BLaER1 (cell line): ENCODE data around the gene KCNH1.

Experiments
- H3K27ac ChIP-seq: shearing (Covaris generic); formaldehyde crosslinking; 2 replicates; pipeline ENCODE4 v1.8.1; 2022
- H3K27me3 ChIP-seq: shearing (Covaris generic); formaldehyde crosslinking; 2 replicates; pipeline ENCODE4 v1.8.1; 2022
- H3K36me3 ChIP-seq: shearing (Covaris generic); formaldehyde crosslinking; 2 replicates; pipeline ENCODE4 v1.8.1; 2022
- H3K4me1 ChIP-seq: shearing (Covaris generic); formaldehyde crosslinking; 2 replicates; pipeline ENCODE4 v1.8.1; 2022
- H3K4me2 ChIP-seq: shearing (Covaris generic); formaldehyde crosslinking; 2 replicates; pipeline ENCODE4 v1.8.1; 2022
- H3K4me3 ChIP-seq: shearing (Covaris generic); formaldehyde crosslinking; 2 replicates; pipeline ENCODE4 v1.8.1; 2022
- H3K9ac ChIP-seq: shearing (Covaris generic); formaldehyde crosslinking; 2 replicates; pipeline ENCODE4 v1.8.1; 2022
- H3K9me3 ChIP-seq: shearing (Covaris generic); formaldehyde crosslinking; 2 replicates; pipeline ENCODE4 v1.8.1; 2022
- H4K20me1 ChIP-seq: shearing (Covaris generic); formaldehyde crosslinking; 2 replicates; pipeline ENCODE4 v1.8.1; 2022
- Cebpa-rat ChIP-seq: shearing (Covaris generic); IDR thresholded peaks from 2 replicates; pipeline ENCODE4 v1.8.1; 2022

KCNH1 gene

DNA sequence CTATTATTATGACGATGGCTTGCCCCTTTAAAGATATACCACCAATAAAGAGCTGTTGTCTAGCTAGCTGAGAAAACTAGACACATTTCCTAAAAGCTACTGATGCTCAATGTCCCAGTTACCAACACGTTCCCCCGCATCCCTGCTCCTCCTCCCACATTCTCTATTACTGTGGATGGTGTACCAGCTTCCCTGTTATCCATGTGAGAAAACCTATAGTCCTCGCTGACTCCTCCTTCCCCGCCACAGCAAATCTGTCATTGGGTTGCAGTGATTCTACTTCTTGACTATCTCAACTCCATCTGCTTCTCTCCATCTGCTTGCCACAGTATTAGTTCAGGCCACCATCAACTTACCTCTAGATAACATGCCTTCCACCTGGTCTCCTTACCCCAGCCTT lies 337.5 kb downstream of the KCNH1 start:
- Histone ChIP-seq H3K27ac (no peak overlapping the region), H3K4me2 (no peak overlapping the region), H4K20me1 (no peaks in the 10 kb centered on the region), H3K4me3 (no peak overlapping the region), H3K36me3 (no peaks in the 10 kb centered on the region), H3K27me3 (no peaks in the 10 kb centered on the region), H3K4me1 (no peaks in the 10 kb centered on the region), H3K9me3 (no peaks in the 10 kb centered on the region), H3K9ac (no peak overlapping the region)
- TF ChIP-seq Cebpa-rat: no peak

DNA sequence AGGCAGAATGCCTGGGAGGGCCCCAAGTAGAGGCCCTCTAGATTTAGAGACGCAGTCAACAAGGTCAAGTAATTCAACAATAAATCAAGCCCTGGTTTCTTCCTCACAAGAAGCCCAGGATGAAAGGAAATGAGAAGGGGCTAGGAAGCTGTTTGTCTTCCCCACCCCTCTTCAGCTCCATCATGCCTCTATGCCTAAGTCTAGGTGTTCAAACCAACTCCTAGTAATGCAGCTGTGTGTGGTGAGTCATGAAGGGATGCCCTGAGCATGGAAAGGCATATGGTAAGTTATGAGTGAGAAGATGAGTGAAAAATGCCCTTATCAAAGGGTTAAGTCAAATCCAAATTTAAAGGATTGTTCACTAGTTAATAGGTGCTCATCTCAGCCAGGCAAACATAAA lies 339.5 kb downstream of the KCNH1 start:
- no peak overlapping the region for H3K4me3 ChIP-seq
- no peaks in the 10 kb centered on the region for H4K20me1 ChIP-seq
- H3K36me3 ChIP-seq: no peaks in the 10 kb centered on the region
- H3K27ac ChIP-seq: no peak overlapping the region
- no peak overlapping the region for H3K4me2 ChIP-seq
- no peaks in the 10 kb centered on the region for H3K27me3 ChIP-seq
- H3K9ac ChIP-seq: no peak overlapping the region
- no peaks in the 10 kb centered on the region for H3K4me1 ChIP-seq
- no peaks in the 10 kb centered on the region for H3K9me3 ChIP-seq
- TF ChIP-seq Cebpa-rat: no peak

DNA sequence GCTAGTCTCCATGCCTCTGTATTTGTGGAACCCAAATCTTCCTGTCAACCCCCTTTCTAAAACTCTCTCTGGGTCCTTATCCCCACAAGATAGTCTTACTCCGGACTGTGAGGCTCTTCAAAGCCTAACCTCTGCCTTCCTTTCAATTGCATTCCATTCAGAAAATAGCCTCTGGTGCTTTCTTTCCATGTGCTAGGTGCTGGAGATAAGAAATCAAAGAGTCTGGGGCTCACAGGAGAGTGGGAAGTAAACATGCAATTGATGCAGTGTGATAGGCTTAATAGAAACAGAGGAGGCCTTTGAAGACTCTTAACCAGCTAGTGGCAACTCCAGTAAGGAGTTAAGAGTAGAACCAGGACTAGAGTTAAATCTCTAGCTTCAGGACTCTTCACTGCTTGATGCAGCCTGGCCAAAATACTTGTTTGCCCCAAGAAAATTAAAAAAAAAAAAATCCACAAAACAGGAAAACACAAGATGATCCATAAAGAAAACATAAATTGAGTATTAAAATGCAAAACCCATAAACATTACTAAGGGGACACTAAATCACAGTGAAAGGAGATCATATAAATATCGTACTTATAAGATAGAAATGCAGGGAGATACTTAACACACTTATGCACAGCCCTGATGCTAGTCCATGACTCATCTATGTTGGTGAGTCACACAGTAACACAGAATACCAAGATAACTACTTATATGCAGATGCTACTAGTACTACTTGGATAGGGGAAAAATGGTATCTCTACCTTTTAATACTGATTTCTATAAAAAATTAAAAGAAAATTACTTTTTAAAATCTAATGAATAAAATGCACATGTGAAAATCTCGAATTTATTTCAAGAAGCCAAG lies 341.5 kb downstream of the KCNH1 start:
- no peaks in the 10 kb centered on the region for H3K36me3 ChIP-seq
- H3K4me2 ChIP-seq: no peak overlapping the region
- no peaks in the 10 kb centered on the region for H3K9me3 ChIP-seq
- H3K27ac ChIP-seq: no peak overlapping the region
- H4K20me1 ChIP-seq: no peaks in the 10 kb centered on the region
- H3K9ac ChIP-seq: no peak overlapping the region
- H3K4me3 ChIP-seq: no peak overlapping the region
- no peaks in the 10 kb centered on the region for H3K4me1 ChIP-seq
- TF ChIP-seq Cebpa-rat: no peak
- no peaks in the 10 kb centered on the region for H3K27me3 ChIP-seq

DNA sequence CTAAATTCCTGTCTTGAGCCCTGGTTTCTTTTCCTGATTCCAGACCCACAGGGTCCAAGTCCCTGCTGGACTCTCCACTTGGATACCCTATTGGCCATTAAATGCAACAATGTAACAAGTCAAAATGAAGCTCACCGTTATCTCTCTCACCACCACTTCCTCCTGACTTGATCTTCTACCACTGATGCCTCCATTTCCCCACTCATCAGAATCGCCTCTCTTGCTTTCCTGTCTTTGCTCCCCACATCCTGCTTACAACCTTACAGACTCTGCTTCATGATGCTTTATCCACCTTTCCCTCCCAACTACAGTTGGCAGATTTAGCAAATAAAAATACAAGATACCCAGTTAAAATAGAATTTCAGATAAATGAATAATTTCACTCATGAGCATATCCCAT lies 343.8 kb downstream of the KCNH1 start:
- no peaks in the 10 kb centered on the region for H3K9me3 ChIP-seq
- H4K20me1 ChIP-seq: no peaks in the 10 kb centered on the region
- H3K4me1 ChIP-seq: no peaks in the 10 kb centered on the region
- no peaks in the 10 kb centered on the region for H3K27me3 ChIP-seq
- no peak for TF ChIP-seq Cebpa-rat
- no peak overlapping the region for H3K27ac ChIP-seq
- no peak overlapping the region for H3K4me2 ChIP-seq
- H3K9ac ChIP-seq: no peak overlapping the region
- H3K36me3 ChIP-seq: no peaks in the 10 kb centered on the region
- H3K4me3 ChIP-seq: no peak overlapping the region

DNA sequence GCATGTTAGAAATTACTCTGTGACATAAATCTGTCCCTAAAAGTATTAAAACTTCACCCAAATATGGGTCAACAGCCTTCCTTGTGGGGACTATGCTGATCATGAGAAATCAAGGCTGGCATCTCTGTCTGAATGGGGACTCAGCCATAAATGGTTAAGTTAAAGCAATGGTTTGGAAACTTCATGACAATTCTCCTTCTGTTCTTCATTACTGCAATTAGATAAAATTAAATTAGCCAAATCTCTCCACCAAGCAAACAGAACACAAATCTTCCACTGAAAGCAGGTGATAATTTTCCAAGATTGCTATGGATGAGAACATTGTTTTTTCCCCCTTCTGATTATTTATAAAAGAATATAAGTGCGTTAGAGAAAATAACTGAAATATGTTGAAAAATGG lies 346.1 kb downstream of the KCNH1 start:
- Histone ChIP-seq H3K9ac (no peak overlapping the region), H3K4me2 (no peak overlapping the region), H3K4me1 (no peaks in the 10 kb centered on the region), H3K36me3 (no peaks in the 10 kb centered on the region), H3K4me3 (no peak overlapping the region), H4K20me1 (no peaks in the 10 kb centered on the region), H3K27ac (no peak overlapping the region), H3K9me3 (no peaks in the 10 kb centered on the region), H3K27me3 (no peaks in the 10 kb centered on the region)
- no peak for TF ChIP-seq Cebpa-rat

DNA sequence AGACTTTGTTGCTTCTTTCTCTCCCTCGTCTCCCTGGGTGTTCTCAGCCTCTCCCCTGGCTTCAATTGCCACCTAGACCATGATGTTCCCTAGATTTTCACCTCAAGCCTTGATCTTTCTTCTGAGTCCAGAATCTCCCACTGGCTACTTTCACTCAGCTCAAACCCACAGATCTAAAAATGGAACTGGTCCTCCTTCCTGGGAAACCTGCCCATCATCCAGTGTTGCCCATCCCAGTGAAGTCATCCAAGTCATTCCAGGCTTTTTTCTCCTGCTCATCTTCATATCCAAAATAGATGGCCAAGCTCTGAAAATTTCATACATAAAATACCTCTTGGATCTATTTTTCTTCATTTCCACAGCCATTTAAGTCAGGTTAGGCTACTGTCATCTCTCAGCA lies 347.4 kb downstream of the KCNH1 start:
- Histone ChIP-seq H3K36me3 (no peaks in the 10 kb centered on the region), H3K27ac (no peak overlapping the region), H3K27me3 (no peaks in the 10 kb centered on the region), H3K9me3 (no peaks in the 10 kb centered on the region), H3K4me2 (no peak overlapping the region), H4K20me1 (no peaks in the 10 kb centered on the region), H3K4me3 (no peak overlapping the region), H3K9ac (no peak overlapping the region), H3K4me1 (no peaks in the 10 kb centered on the region)
- no peak for TF ChIP-seq Cebpa-rat

DNA sequence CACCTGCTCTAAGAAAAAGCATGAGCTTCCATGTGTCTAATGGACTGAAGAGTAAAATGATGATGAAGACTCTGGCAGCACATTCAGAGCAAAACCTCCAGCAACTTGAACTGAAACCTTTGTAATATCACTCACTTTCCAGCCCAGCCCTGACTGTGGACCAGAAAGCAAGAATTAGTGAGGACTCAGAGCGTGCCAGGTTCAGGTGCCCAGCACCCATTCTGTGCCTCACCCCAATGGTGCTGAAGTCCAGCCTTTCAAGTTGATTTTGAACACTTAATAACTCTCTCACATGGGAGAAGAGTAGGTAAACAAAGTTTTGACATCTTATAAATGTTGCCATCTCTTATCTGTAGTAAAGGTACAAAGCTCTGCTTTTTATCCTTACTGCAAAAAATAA lies 350.0 kb downstream of the KCNH1 start:
- Histone ChIP-seq H3K36me3 (no peaks in the 10 kb centered on the region), H3K27ac (no peak overlapping the region), H3K9me3 (no peaks in the 10 kb centered on the region), H3K4me1 (no peaks in the 10 kb centered on the region), H3K27me3 (no peaks in the 10 kb centered on the region), H3K9ac (no peak overlapping the region), H3K4me2 (no peak overlapping the region), H3K4me3 (no peak overlapping the region), H4K20me1 (no peaks in the 10 kb centered on the region)
- TF ChIP-seq Cebpa-rat: no peak

DNA sequence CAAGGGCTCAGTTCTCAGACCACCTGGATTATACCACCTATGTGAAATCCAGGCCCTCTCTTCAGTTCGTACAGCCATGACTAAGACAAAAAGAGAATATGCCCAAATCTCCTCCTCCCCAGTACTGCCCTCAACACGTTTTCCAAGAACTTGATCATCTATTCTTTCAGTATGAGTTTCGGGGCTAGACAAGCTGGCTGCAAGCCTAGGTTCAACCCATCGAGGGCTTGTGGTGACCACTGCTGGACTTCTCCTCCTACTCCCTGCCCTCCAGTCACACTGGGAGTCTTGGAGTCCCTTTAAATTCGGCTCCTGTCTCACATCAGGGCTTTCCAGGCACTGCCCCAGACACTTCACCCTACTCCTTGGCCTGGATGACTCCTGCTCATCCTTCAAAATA lies 352.3 kb downstream of the KCNH1 start:
- H3K27ac ChIP-seq: no peak overlapping the region

DNA sequence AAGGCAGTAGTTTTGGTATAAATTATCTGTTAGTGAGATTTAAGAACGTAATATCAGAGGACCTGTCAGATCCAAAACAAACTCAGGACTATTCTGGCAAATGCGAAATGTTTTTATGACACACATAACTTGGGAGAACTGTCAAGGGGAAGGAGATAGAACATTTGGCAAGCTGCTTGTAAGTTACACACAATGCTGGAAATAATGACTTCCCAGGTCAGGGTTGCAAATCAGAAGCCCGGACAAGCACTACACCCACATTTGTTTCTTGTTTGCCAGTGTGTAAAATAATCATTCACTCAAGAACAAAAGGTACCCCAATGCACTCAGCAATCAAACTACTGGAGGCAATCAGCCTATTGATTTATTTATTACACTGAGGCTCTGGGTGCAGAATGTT lies 354.7 kb downstream of the KCNH1 start:
- no peaks in the 10 kb centered on the region for H3K36me3 ChIP-seq
- no peaks in the 10 kb centered on the region for H4K20me1 ChIP-seq
- H3K4me3 ChIP-seq: no peak overlapping the region
- no peak overlapping the region for H3K27ac ChIP-seq
- no peaks in the 10 kb centered on the region for H3K27me3 ChIP-seq
- H3K9ac ChIP-seq: no peak overlapping the region
- H3K9me3 ChIP-seq: no peaks in the 10 kb centered on the region
- no peaks in the 10 kb centered on the region for H3K4me1 ChIP-seq
- TF ChIP-seq Cebpa-rat: no peak
- no peak overlapping the region for H3K4me2 ChIP-seq

More for the DNA sequence above, 352.3 kb downstream of the KCNH1 start:
- Histone ChIP-seq H3K27me3 (no peaks in the 10 kb centered on the region), H3K9ac (no peak overlapping the region), H3K4me2 (no peak overlapping the region), H3K36me3 (no peaks in the 10 kb centered on the region), H4K20me1 (no peaks in the 10 kb centered on the region), H3K9me3 (no peaks in the 10 kb centered on the region), H3K4me3 (no peak overlapping the region), H3K4me1 (no peaks in the 10 kb centered on the region)
- no peak for TF ChIP-seq Cebpa-rat

DNA sequence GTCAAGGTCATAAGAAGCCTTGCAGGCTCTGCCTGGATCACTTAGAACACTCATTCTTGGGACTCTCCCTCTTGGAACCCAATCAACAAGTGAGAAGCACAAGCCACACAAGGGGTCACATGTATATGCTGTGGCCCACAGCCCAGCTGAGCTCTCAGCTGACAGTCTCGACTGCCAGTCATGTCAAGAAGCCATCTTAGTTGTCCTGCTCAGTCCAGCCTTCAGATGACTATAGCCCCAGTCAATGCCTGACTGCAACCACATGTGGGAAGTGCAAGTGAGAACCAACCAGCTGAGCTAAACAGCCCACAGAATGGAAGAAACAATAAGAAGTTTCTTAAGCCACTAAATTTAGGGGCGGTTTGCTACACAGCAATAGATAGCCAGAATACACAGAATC lies 356.0 kb downstream of the KCNH1 start:
- Histone ChIP-seq H3K4me3 (no peak overlapping the region), H3K36me3 (no peaks in the 10 kb centered on the region), H3K27me3 (no peaks in the 10 kb centered on the region), H3K9ac (no peak overlapping the region), H3K9me3 (no peaks in the 10 kb centered on the region), H3K4me2 (no peak overlapping the region), H4K20me1 (no peaks in the 10 kb centered on the region), H3K4me1 (no peaks in the 10 kb centered on the region), H3K27ac (no peak overlapping the region)
- TF ChIP-seq Cebpa-rat: no peak

DNA sequence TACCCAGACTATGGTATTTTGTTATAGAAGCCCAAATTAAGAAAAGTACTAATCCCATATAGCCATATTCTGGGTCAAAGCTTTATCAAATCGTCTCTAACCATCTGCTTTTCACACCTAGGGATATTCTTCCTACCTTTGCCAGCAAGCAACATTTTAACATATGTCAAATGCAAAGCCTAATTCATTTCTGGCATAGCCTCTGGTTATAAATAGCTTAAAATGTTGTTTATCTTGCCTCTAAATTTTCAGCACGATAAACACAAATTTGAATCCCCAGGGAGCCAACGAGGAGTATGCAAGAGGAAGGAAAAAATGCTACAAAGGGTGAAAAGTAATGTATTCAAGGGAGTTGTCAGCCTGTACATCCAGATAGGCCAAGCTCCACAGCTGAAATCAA lies 357.2 kb downstream of the KCNH1 start:
- Histone ChIP-seq H4K20me1 (no peaks in the 10 kb centered on the region), H3K27ac (no peak overlapping the region), H3K9ac (no peak overlapping the region), H3K4me1 (no peaks in the 10 kb centered on the region), H3K4me3 (no peak overlapping the region), H3K27me3 (no peaks in the 10 kb centered on the region), H3K9me3 (no peaks in the 10 kb centered on the region), H3K36me3 (no peaks in the 10 kb centered on the region), H3K4me2 (no peak overlapping the region)
- TF ChIP-seq Cebpa-rat: no peak
